ENCODE results near the gene C5orf63. TPM values are rescaled to one million over a fixed set of nuclear protein-coding genes. Genes with fewer than 3 reads are reported as not detected.

Gene C5orf63
- total and polyA plus RNA-seq, 2 of the 13 experiments (the other 11 are each of a cell fraction or from before 2014, with no cell fraction given) = 7.9 to 8.8 TPM

DNA sequence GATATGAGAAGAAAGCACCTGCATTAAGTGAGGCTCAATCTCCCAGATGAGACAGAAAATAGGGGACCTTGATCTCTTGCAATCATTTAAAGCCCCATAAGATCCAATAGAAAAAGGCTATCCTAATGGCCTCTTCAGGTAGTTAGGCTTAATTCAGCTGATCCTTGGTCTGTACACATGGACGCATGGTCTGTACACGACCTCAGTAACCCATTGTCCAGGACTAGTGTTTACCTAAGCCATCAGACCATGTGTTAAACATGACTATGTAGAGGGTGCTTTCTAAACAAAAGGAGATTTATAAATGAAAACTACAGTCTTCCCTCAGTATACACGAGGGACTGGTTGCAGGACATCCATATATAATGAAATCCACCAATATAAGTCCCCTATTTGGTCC, 50.5 kb downstream of the C5orf63 start (continued):
- TF ChIP-seq, protein P1, sequence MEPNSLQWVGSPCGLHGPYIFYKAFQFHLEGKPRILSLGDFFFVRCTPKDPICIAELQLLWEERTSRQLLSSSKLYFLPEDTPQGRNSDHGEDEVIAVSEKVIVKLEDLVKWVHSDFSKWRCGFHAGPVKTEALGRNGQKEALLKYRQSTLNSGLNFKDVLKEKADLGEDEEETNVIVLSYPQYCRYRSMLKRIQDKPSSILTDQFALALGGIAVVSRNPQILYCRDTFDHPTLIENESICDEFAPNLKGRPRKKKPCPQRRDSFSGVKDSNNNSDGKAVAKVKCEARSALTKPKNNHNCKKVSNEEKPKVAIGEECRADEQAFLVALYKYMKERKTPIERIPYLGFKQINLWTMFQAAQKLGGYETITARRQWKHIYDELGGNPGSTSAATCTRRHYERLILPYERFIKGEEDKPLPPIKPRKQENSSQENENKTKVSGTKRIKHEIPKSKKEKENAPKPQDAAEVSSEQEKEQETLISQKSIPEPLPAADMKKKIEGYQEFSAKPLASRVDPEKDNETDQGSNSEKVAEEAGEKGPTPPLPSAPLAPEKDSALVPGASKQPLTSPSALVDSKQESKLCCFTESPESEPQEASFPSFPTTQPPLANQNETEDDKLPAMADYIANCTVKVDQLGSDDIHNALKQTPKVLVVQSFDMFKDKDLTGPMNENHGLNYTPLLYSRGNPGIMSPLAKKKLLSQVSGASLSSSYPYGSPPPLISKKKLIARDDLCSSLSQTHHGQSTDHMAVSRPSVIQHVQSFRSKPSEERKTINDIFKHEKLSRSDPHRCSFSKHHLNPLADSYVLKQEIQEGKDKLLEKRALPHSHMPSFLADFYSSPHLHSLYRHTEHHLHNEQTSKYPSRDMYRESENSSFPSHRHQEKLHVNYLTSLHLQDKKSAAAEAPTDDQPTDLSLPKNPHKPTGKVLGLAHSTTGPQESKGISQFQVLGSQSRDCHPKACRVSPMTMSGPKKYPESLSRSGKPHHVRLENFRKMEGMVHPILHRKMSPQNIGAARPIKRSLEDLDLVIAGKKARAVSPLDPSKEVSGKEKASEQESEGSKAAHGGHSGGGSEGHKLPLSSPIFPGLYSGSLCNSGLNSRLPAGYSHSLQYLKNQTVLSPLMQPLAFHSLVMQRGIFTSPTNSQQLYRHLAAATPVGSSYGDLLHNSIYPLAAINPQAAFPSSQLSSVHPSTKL (CRISPR knock-in tag; IDR thresholded peaks at IDR 0.05) = peak; percentile 88
- no peak for TF ChIP-seq RFXANK (CRISPR knock-in tag; IDR thresholded peaks at IDR 0.05)
- peak; percentile 79 for TF ChIP-seq NR2F2 (IDR thresholded peaks at IDR 0.05; ENCODE audit: borderline replicate concordance, low read depth)
- TF ChIP-seq, protein P2, sequence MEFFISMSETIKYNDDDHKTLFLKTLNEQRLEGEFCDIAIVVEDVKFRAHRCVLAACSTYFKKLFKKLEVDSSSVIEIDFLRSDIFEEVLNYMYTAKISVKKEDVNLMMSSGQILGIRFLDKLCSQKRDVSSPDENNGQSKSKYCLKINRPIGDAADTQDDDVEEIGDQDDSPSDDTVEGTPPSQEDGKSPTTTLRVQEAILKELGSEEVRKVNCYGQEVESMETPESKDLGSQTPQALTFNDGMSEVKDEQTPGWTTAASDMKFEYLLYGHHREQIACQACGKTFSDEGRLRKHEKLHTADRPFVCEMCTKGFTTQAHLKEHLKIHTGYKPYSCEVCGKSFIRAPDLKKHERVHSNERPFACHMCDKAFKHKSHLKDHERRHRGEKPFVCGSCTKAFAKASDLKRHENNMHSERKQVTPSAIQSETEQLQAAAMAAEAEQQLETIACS (CRISPR knock-in tag; IDR thresholded peaks at IDR 0.05) = no peak
- peak; percentile 63; the same call in 1 of the 2 replicates for TF ChIP-seq HNF4G (IDR thresholded peaks at IDR 0.05; ENCODE audit: borderline replicate concordance, low read depth, low read length)
- TF ChIP-seq HNF4G (CRISPR knock-in tag; IDR thresholded peaks at IDR 0.05; ENCODE audit: borderline replicate concordance, low read depth) = 0 out of 2 replicates have a peak, but pooled peaks have one; percentile 27
- no peak for TF ChIP-seq ZKSCAN1 (IDR thresholded peaks at IDR 0.05; ENCODE audit: low read length)
- TF ChIP-seq ZNF777 (CRISPR knock-in tag; IDR thresholded peaks at IDR 0.05) = no peak
- TF ChIP-seq, protein P3, sequence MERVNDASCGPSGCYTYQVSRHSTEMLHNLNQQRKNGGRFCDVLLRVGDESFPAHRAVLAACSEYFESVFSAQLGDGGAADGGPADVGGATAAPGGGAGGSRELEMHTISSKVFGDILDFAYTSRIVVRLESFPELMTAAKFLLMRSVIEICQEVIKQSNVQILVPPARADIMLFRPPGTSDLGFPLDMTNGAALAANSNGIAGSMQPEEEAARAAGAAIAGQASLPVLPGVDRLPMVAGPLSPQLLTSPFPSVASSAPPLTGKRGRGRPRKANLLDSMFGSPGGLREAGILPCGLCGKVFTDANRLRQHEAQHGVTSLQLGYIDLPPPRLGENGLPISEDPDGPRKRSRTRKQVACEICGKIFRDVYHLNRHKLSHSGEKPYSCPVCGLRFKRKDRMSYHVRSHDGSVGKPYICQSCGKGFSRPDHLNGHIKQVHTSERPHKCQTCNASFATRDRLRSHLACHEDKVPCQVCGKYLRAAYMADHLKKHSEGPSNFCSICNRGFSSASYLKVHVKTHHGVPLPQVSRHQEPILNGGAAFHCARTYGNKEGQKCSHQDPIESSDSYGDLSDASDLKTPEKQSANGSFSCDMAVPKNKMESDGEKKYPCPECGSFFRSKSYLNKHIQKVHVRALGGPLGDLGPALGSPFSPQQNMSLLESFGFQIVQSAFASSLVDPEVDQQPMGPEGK (CRISPR knock-in tag; IDR thresholded peaks at IDR 0.05) = peak; percentile 12; the same call in 1 of the 2 replicates
- peak; percentile 9; the same call in 1 of the 2 replicates for TF ChIP-seq CEBPG (CRISPR knock-in tag; IDR thresholded peaks at IDR 0.05)
- TF ChIP-seq, protein P4, sequence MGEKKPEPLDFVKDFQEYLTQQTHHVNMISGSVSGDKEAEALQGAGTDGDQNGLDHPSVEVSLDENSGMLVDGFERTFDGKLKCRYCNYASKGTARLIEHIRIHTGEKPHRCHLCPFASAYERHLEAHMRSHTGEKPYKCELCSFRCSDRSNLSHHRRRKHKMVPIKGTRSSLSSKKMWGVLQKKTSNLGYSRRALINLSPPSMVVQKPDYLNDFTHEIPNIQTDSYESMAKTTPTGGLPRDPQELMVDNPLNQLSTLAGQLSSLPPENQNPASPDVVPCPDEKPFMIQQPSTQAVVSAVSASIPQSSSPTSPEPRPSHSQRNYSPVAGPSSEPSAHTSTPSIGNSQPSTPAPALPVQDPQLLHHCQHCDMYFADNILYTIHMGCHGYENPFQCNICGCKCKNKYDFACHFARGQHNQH (CRISPR knock-in tag; IDR thresholded peaks at IDR 0.05) = peak; percentile 56; the same call in 1 of the 2 replicates
- TF ChIP-seq SOX6 (IDR thresholded peaks at IDR 0.05) = no peak
- peak; percentile 93 for TF ChIP-seq SOX6 (CRISPR knock-in tag; IDR thresholded peaks at IDR 0.05)
- no peak for TF ChIP-seq XRCC5 (optimal IDR thresholded peaks at IDR 0.05; ENCODE audit: low read length)
- TF ChIP-seq GZF1 (CRISPR knock-in tag; IDR thresholded peaks at IDR 0.05) = no peak
- peak; percentile 77; the same call in 1 of the 2 replicates for TF ChIP-seq PITX1 (CRISPR knock-in tag; IDR thresholded peaks at IDR 0.05)
- TF ChIP-seq ZFAT (CRISPR knock-in tag; conservative IDR thresholded peaks at IDR 0.05) = no peak
- peak; percentile 46; the same call in 1 of the 2 replicates for TF ChIP-seq FOXJ3 (CRISPR knock-in tag; IDR thresholded peaks at IDR 0.05; ENCODE audit: borderline replicate concordance)
- no peak for TF ChIP-seq MAZ (IDR thresholded peaks at IDR 0.05; ENCODE audit: borderline replicate concordance, low read depth, low read length)
- no peak for TF ChIP-seq MAZ (CRISPR knock-in tag; IDR thresholded peaks at IDR 0.05; ENCODE audit: low read depth)
